ENCODE measurements around the gene SOD2.

GRCh38 chr6:159655409-159655988 lies 37.5 kb downstream of the SOD2 start:
- no peak for TF ChIP-seq CTCF (conservative IDR thresholded peaks at IDR 0.05; ENCODE audit: low read depth, low read length)
- no peak for TF ChIP-seq EZH2phosphoT487 (IDR thresholded peaks at IDR 0.05; ENCODE audit: borderline replicate concordance, low read length)
- TF ChIP-seq EZH2 (IDR thresholded peaks at IDR 0.05; ENCODE audit: low read length, unreplicated experiment), result no peak

All from PC-3 (cell line).